Epithelial cell of esophagus (primary cell): Measurements from ENCODE around the gene KRTAP2-4.
"Not testable (repeated sequence)": the region's sequence is repeated elsewhere in the genome, so short reads cannot be mapped to it uniquely, and the experiment has no call there.

Source experiments
- DNase-seq: peaks from one replicate; pipeline ENCODE4 v3.0.0; 2010; ENCODE audit warnings: low read depth
- H3K4me3 ChIP-seq: 2 replicates; pipeline ENCODE4 v1.5.1; 2011; ENCODE audit warnings: mild to moderate bottlenecking, low read length, control low read depth
- TF ChIP-seq, protein P1 (sequence below): IDR thresholded peaks from 2 replicates; pipeline ENCODE4 v1.5.1; 2011; ENCODE audit warnings: low read depth, mild to moderate bottlenecking, low read length, control low read depth, inconsistent platforms; ENCODE audit not compliant: insufficient read depth; ENCODE audit errors: missing control alignments

The KRTAP2-4 gene

DNA sequence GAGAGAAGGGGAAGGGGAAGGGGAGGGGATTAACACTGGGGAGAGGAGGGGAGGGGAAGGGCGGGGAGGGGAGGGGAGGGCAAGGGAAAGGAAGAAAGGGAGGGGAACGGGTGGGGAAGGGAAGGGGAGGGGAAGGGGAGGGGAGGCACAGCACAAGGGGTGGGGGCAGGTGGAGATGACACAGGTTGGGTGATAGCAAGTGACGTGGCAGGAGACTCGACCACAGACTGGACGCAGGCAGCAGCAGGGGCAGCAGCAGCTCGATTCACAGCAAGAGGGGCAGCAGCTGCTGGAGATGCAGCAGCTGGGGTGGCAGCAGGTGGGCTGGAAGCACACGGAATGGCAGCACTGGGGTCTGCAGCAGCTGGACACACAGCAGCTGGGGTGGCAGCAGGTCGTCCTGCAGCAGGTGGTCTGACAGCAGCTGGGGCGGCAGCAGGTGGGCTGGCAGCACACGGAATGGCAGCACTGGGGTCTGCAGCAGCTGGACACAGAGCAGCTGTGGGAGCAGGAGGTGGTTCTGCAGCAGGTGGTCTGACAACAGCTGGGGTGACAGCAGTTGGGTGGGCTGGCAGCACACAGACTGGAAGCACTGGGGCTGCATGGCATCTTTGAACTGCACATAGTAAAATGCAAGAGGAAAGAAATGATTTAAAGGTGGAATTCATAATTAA lies 36.0 kb upstream of the KRTAP2-4 start, which contains the start of gene KRTAP4-16:
TSS of gene KRTAP4-16 (minus strand) at position 624 of the 674 bp plus-strand sequence. CDS start at position 624, 0 bp downstream.
- no peak for DNase-seq
- H3K4me3 ChIP-seq = no peak within 1 kb of the TSS
- TF ChIP-seq, protein P1, sequence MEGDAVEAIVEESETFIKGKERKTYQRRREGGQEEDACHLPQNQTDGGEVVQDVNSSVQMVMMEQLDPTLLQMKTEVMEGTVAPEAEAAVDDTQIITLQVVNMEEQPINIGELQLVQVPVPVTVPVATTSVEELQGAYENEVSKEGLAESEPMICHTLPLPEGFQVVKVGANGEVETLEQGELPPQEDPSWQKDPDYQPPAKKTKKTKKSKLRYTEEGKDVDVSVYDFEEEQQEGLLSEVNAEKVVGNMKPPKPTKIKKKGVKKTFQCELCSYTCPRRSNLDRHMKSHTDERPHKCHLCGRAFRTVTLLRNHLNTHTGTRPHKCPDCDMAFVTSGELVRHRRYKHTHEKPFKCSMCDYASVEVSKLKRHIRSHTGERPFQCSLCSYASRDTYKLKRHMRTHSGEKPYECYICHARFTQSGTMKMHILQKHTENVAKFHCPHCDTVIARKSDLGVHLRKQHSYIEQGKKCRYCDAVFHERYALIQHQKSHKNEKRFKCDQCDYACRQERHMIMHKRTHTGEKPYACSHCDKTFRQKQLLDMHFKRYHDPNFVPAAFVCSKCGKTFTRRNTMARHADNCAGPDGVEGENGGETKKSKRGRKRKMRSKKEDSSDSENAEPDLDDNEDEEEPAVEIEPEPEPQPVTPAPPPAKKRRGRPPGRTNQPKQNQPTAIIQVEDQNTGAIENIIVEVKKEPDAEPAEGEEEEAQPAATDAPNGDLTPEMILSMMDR = no peak

DNA sequence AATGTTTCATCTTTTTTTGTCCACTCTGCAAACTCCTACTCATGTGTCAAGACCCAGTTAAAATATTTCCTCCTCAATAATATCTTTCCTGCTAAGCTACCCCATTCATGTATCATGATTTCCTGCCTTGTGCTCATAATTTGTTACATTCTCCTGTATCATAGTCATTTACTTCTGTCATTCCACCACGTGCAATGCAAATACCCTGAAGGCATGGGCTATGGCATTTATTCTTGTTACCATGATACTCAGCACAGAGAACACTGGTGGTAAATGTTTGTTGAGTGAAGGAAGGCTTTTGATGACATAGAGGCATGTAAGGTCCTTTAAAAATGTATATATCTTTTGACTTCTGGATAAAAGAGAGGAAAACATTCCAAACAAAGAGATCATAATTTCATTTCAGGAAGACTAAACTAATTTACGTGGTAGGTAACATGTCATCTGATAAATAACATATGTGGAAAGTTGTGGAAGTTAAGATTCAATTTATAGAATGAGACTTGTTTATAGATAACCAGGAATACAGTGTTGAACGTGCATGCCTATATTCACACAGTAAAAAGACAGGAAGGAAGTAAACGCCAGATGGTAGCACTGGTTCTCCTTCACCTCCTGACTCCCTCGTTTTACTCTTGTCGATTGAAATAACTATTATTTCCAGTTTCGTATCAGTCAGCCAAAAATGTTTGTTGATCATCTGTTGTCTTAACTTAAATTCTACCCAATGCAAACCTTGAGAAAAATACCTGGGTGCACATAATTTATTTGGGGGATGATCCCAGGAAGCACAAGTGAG lies 34.2 kb upstream of the KRTAP2-4 start:
- not testable (repeated sequence) for H3K4me3 ChIP-seq
- DNase-seq = peak; percentile 91

DNA sequence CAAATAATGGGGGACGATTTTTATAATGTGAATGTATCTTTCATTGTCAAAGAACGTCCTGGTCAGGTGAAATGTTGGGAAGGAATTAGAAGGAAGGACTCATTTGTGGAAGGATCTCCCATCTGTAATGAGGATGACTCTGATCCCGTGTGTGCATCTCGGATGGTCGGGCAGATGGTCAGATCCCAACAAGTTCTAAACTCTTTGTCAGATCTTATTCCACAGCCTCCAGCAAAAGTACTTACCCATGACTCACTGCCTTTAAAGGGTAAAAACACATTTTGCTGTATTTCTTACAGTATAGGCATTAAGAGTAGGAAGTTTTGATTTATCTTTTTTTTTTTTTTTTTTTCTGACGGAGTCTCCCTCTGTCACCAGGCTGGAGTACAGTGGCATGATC lies 32.8 kb upstream of the KRTAP2-4 start:
- TF ChIP-seq, protein P1 = no peak
- peak; percentile 86 for DNase-seq
- no peak overlapping the region for H3K4me3 ChIP-seq

DNA sequence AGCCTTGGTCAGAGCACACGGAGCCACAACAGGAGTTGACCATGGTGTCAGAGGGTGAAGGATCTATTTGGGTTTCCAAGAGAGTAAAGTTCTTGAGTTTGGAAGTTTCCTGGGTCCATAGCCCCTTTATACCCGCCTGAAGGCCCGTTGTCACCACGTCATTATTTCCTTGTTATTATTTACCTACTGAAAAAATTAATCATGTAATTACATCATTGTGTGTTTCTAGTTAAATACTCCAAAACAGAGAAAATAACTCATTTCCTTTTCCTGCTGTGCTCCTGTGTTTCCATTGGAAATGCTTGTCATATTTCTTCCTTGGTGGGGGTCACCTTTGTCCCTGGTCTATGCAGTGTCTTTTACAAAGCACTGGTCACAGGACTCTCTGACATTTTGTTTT lies 32.4 kb upstream of the KRTAP2-4 start, which contains the start of gene KRTAP4-8:
TSS of gene KRTAP4-8 (minus strand) at position 101 of the 400 bp plus-strand sequence. CDS start at position 43, 58 bp downstream.
- no peak within 1 kb of the TSS for H3K4me3 ChIP-seq
- no peak for DNase-seq
- TF ChIP-seq, protein P1 = no peak

DNA sequence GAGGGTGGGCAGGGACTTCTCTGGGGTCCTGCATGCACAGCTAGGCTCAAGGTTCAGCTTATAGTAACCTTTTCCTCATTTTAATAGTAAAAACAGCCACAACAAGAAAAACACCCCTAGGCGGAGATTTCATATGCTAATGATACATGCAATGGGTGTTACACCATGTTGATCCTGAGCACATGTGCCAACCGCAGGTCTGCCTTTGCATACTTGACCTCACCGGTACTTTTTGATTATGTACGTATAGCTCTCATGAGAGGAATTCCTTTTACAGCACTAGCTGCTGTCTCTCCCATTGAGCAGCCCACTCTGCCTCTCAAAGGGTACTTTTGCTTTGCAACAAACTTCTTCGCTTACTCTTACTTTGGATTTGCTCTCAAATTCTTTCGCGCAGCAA lies 30.4 kb upstream of the KRTAP2-4 start:
- TF ChIP-seq, protein P1 = no peak
- no peak overlapping the region for H3K4me3 ChIP-seq
- DNase-seq = no peak

DNA sequence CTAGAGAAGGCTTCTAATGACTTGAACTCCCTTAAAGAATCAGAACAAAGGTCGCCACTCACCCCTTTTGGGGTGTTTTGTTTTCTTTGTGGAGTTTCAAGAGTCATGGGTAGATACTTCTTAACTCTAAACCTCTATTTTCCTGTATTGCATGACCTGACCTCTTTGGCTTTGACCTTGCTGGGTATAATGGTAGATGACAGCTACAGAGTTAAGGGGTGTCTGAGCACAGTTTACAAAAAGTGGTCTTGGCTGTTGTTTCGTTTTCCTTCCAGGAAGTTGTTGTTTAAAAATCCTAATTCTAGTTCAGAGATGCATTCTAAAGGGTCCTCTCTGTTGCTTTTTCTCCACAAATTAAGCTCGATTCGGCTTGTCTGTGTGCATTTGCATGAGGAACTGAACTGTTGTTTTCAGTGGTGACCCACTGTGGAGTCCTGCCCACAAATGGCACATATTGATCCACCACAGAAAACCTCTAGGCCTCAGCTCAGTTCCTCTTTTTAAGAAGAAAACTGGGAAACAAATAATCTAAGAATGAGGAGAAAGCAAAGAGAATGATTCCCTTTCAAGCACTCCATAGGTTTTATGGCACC lies 23.2 kb upstream of the KRTAP2-4 start:
- DNase-seq = not testable (repeated sequence)

DNA sequence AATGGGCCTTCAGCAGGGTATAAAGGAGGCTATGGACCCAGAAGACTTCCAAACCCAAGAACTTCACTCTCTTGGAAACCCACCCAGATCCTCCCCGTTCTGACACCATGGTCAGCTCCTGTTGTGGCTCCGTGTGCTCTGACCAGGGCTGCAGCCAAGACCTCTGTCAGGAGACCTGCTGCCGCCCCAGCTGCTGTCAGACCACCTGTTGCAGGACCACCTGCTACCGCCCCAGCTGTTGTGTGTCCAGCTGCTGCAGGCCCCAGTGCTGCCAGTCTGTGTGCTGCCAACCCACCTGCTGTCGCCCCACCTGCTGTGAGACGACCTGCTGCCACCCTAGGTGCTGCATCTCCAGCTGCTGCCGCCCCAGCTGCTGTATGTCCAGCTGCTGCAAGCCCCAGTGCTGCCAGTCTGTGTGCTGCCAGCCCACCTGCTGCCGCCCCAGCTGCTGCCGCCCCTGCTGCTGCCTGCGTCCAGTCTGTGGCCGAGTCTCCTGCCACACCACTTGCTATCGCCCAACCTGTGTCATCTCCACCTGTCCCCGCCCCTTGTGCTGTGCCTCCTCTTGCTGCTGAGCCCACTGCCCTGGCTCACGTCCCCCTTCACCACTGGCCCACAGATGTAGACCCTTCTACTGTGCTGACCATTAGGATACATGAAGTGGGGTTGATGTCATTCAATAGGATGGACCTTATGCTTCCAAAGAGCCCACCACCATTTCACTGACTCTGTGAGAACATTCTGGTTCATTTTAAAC lies 18.6 kb upstream of the KRTAP2-4 start, which contains the start of gene KRTAP4-7:
TSS of gene KRTAP4-7 (plus strand) at position 51 of the 757 bp plus-strand sequence. CDS start at position 108, 57 bp downstream.
- not testable (repeated sequence) for DNase-seq, H3K4me3 ChIP-seq

More for the DNA sequence above, 23.2 kb upstream of the KRTAP2-4 start:
- not testable (repeated sequence) for H3K4me3 ChIP-seq

DNA sequence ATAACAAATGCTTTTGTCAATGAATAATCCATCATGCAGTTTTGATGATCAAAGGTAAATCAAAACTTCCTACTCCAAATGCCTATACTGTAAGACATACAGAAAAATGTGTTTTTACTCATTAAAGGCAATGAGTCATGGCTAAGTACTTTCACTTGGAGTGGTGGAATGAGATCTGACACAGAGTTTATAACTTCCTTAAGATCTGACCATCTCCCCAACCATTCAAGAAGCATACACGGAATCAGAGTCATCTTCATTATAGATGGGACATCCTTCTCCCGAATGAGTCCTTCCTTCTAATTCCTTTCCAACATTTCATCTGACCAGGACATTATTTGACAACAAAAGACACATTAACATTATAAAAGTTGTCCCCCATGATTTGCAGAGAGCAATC lies 17.7 kb upstream of the KRTAP2-4 start:
- H3K4me3 ChIP-seq = not testable (repeated sequence)
- peak; percentile 49 for DNase-seq
